ENCODE results near the gene KRTAP1-3. TPM values are rescaled to one million over a fixed set of nuclear protein-coding genes. Genes with fewer than 3 reads are reported as not detected.
"Not testable (repeated sequence)": the region's sequence is repeated elsewhere in the genome, so short reads cannot be mapped to it uniquely, and the experiment has no call there.

Gene KRTAP1-3
- total and polyA plus RNA-seq, 7 donors = not detected

- no peak for TF ChIP-seq CTCF (IDR thresholded peaks at IDR 0.05)
- Histone ChIP-seq H3K36me3 (ENCODE audit: insufficient read depth in 1 of 2, low read depth in 1 of 2) (no peaks in the 10 kb centered on the region), H3K27ac (no peak overlapping the region), H3K4me1 (no peaks in the 10 kb centered on the region), H3K9me3 (peaks cover 5% of the 10 kb centered on the region), H3K27me3 (ENCODE audit: insufficient read depth in 3 of 3, low read length in 2 of 3) (peaks cover 0 to 13% (median 2%) of the 10 kb centered on the region in 3 donors), H3K4me3 (no peak overlapping the region)
- ATAC-seq (no peak), DNase-seq (no peak)
- WGBS, 3 donors = 15 to 52% (median 29%) methylated on average over 2 of the region's 2 CpGs
- intact Hi-C loops (cut with DNase I) = no loop called here
These were observed 14.4 kb upstream of the KRTAP1-3 start for GRCh38 chr17:41049110-41049509.

DNA sequence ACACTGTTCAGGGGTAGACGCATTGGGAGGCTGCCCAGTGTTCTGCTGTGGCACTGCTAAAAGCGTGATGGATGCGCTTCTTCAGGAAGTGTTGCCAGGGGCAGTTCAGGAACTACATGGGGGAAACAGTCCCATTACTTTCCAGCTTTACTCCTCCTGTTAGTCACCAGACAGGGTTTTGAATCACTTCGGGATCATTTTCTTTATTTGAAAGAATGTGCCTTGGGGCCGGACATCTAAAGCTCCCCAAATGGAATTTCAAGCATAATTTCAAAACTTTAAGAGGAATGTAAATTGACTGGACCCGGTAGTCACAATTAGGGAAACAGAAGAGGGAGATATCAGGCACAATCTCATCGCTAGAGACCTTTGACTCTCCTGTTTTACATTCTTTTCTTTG, 13.8 kb upstream of the KRTAP1-3 start:
- intact Hi-C loops (cut with DNase I) = no loop called here
- H3K27me3 ChIP-seq (ENCODE audit: insufficient read depth in 3 of 3, low read length in 2 of 3) = peaks cover 0 to 10% (median 2%) of the 10 kb centered on the region in 3 donors
- TF ChIP-seq CTCF (IDR thresholded peaks at IDR 0.05) = no peak
- DNase-seq (no peak), ATAC-seq (no peak)
- H3K4me1 ChIP-seq = no peaks in the 10 kb centered on the region
- no peaks in the 10 kb centered on the region for H3K36me3 ChIP-seq (ENCODE audit: insufficient read depth in 1 of 2, low read depth in 1 of 2)
- H3K4me3 ChIP-seq = no peak overlapping the region
- no peak overlapping the region for H3K27ac ChIP-seq
- WGBS, 3 donors = 50 to 60% (median 58%) methylated on average over 7 of the region's 7 CpGs
- peaks cover 4% of the 10 kb centered on the region for H3K9me3 ChIP-seq

DNA sequence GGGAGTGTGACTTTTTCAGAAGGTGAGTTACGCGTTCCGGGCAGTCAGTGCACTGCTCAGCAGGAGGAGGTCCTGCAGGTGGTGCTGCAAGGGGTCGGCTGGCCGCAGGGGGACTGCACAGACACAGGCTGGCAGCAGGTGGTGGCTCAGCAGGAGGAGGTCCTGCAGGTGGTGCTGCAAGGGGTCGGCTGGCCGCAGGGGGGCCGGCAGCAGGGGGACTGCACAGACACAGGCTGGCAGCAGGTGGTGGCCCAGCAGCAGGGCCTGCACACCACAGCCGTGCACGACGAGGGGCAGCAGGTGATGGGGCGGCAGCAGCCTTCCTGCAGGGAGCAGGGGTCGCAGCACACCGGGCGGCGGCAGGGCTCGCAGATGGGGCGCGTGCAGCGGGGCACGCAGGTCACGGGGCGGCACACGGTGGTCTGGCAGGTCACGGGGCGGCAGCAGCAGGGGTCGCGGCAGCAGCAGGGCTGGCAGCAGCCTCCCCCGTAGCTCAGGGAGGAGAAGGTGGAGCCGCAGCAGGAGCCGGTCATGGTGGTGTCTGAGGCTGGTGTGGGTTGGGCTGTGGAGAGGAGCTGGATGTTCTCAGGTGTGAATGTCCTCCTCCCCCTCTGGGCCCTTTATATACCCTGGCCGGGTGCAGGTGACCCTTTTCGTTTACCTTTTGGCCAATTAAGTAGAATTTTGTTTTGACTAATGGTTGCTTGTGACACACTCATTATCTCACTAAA, 12.2 kb upstream of the KRTAP1-3 start, which contains the start of gene KRTAP2-1:
TSS of gene KRTAP2-1 (minus strand) at position 582 of the 731 bp plus-strand sequence. CDS start at position 533, 49 bp downstream.
- H3K4me3 ChIP-seq; DNase-seq; H3K4me1 ChIP-seq; H3K9me3 ChIP-seq; intact Hi-C loops (cut with DNase I); H3K36me3 ChIP-seq (ENCODE audit: insufficient read depth in 1 of 2, low read depth in 1 of 2); ATAC-seq; H3K27me3 ChIP-seq (ENCODE audit: insufficient read depth in 3 of 3, low read length in 2 of 3); H3K27ac ChIP-seq: not testable (repeated sequence)
- 42 to 45% (median 44%) methylated on average over 7 to 10 of the region's 33 CpGs for WGBS, 3 donors

GRCh38 chr17:41042953-41043352, 8.3 kb upstream of the KRTAP1-3 start:
- H3K27me3 ChIP-seq (ENCODE audit: insufficient read depth in 3 of 3, low read length in 2 of 3) = peaks cover 2 to 7% (median 2%) of the 10 kb centered on the region in 3 donors
- H3K9me3 ChIP-seq = no peaks in the 10 kb centered on the region
- ATAC-seq (no peak), DNase-seq (no peak)
- H3K36me3 ChIP-seq (ENCODE audit: insufficient read depth in 1 of 2, low read depth in 1 of 2) = no peaks in the 10 kb centered on the region
- H3K4me1 ChIP-seq = no peaks in the 10 kb centered on the region
- H3K27ac ChIP-seq = no peak overlapping the region
- TF ChIP-seq CTCF (IDR thresholded peaks at IDR 0.05) = no peak
- intact Hi-C loops (cut with DNase I) = no loop called here
- WGBS, 3 donors = 95 to 100% (median 99%) methylated on average over 1 of the region's 1 CpG
- H3K4me3 ChIP-seq = no peak overlapping the region

DNA sequence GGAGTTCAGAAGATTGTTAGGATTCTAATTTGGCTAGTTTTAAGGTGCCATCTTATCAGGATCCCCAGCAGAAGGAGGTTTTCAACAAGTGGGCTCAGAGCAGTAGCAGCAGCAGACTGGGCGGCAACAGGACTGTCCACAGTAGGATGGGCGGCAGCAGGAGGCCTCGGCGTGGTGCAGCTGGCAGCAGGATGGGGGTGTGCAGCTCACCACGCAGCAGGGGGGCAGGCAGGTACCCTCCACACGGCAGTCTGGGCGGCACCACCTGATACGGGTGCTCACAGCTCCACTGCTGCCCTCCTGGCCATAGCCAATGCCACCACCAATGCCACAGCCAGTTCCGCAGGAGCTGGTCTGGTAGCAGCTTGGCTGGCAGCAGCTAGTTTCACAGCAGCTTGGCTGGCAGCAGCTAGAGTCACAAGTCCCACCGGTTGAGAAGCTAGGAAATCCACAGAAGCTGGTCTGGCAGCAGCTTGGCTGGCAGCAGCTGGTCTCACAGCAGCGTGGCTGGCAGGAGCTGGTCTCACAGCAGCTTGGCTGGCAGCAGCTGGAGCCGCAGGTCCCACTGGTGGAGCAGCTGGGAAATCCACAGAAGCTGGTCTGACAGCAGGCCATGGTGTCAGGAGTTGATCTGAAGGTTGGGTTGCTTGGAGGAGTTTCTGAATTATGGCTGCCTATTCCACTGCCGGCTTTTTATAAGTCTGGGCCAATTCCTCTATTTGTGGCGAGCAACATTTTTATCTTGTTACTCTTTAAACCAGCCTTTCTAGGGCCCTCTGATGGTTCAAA, 6.3 kb upstream of the KRTAP1-3 start, which contains the start of gene KRTAP1-1:
TSS of gene KRTAP1-1 (minus strand) at position 668 of the 789 bp plus-strand sequence. CDS start at position 615, 53 bp downstream.
- DNase-seq; H3K36me3 ChIP-seq (ENCODE audit: insufficient read depth in 1 of 2, low read depth in 1 of 2); ATAC-seq; intact Hi-C loops (cut with DNase I); H3K4me3 ChIP-seq; H3K9me3 ChIP-seq; H3K4me1 ChIP-seq; H3K27ac ChIP-seq; H3K27me3 ChIP-seq (ENCODE audit: insufficient read depth in 3 of 3, low read length in 2 of 3): not testable (repeated sequence)
- WGBS, 3 donors = 36 to 55% (median 41%) methylated on average over 11 to 14 of the region's 14 CpGs

Measured in psoas muscle (tissue), 8 donors.